HG03159 (cell line): ENCODE measurements around the gene CCDC141.
A peak's percentile ranks its signal among the peaks of the same experiment; 100 is the strongest.
"Not testable (repeated sequence)": the region's sequence is repeated elsewhere in the genome, so short reads cannot be mapped to it uniquely, and the experiment has no call there.

ENCODE experiments used
- ATAC-seq: cut with Tn5 transposase; IDR thresholded peaks from one replicate; pipeline ENCODE4 v1.9.1; 2021; ENCODE audit warnings: mild to moderate bottlenecking, moderate library complexity; ENCODE audit not compliant: unreplicated experiment

The CCDC141 gene

GRCh38 chr2:179045602-179046001 lies 4.3 kb downstream of the CCDC141 start:
- not testable (repeated sequence) for ATAC-seq

- ATAC-seq = no peak
Measured at GRCh38 chr2:179044500-179044899, 5.4 kb downstream of the CCDC141 start.

GRCh38 chr2:179037807-179038206 lies 12.1 kb downstream of the CCDC141 start:
- ATAC-seq = no peak

GRCh38 chr2:179036353-179036905 lies 13.5 kb downstream of the CCDC141 start:
- ATAC-seq = no peak

GRCh38 chr2:179031731-179032408 lies 18.1 kb downstream of the CCDC141 start:
- ATAC-seq = peak; percentile 93

- no peak for ATAC-seq
Measured at GRCh38 chr2:179024445-179024844, 25.5 kb downstream of the CCDC141 start.

- no peak for ATAC-seq
Measured at GRCh38 chr2:179022685-179023084, 27.3 kb downstream of the CCDC141 start.

- ATAC-seq = peak; percentile 71
Measured at GRCh38 chr2:179021258-179021657, 28.7 kb downstream of the CCDC141 start.

- peak; percentile 73 for ATAC-seq
Measured at GRCh38 chr2:179020156-179020750, 29.7 kb downstream of the CCDC141 start.

GRCh38 chr2:179019260-179019659 lies 30.7 kb downstream of the CCDC141 start:
- no peak for ATAC-seq

- ATAC-seq = no peak
Measured at GRCh38 chr2:179017773-179018357, 32.1 kb downstream of the CCDC141 start.

GRCh38 chr2:179014189-179014588 lies 35.7 kb downstream of the CCDC141 start:
- ATAC-seq = not testable (repeated sequence)

- ATAC-seq = no peak
Measured at GRCh38 chr2:179005976-179006375, 44.0 kb downstream of the CCDC141 start.

- no peak for ATAC-seq
Measured at GRCh38 chr2:178999476-178999875, 50.5 kb downstream of the CCDC141 start.

- ATAC-seq = no peak
Measured at GRCh38 chr2:178998539-178998938, 51.4 kb downstream of the CCDC141 start.

GRCh38 chr2:178997477-178997876 lies 52.5 kb downstream of the CCDC141 start:
- no peak for ATAC-seq

GRCh38 chr2:178997067-178997466 lies 52.9 kb downstream of the CCDC141 start:
- no peak for ATAC-seq

GRCh38 chr2:178994264-178994663 lies 55.7 kb downstream of the CCDC141 start:
- no peak for ATAC-seq

GRCh38 chr2:178993788-178994187 lies 56.1 kb downstream of the CCDC141 start:
- no peak for ATAC-seq

GRCh38 chr2:178992719-178993118 lies 57.2 kb downstream of the CCDC141 start:
- ATAC-seq = not testable (repeated sequence)

GRCh38 chr2:178990533-178991241 lies 59.2 kb downstream of the CCDC141 start:
- peak; percentile 92 for ATAC-seq
